Lower lobe of right lung (tissue), 2 donors: ENCODE data around the gene LRCH1. TPM values are rescaled to one million over a fixed set of nuclear protein-coding genes. Genes with fewer than 3 reads are reported as not detected.

Experiments
- ATAC-seq, 2 donors: fragments of 200-7000 bp; cut with Tn5 transposase; one replicate each; pipeline ENCODE4 v1.9.1; 2020 to 2022; ENCODE audit warnings: mild to moderate bottlenecking in 2 of 2, moderate library complexity in 2 of 2
- DNase-seq: peaks from one replicate; pipeline ENCODE4 v3.0.0-alpha.2; 2020
- H3K27ac ChIP-seq: fragments of 200-600 bp; one replicate; pipeline ENCODE4 v1.8.0; 2022
- H3K27me3 ChIP-seq: fragments of 200-600 bp; one replicate; pipeline ENCODE4 v1.8.0; 2022; ENCODE audit warnings: low read depth
- H3K36me3 ChIP-seq: fragments of 200-600 bp; one replicate; pipeline ENCODE4 v1.8.0; 2022; ENCODE audit warnings: mild to moderate bottlenecking
- H3K4me1 ChIP-seq: fragments of 200-600 bp; one replicate; pipeline ENCODE4 v1.8.0; 2022
- H3K4me3 ChIP-seq: fragments of 200-600 bp; one replicate; pipeline ENCODE4 v1.8.0; 2022; ENCODE audit warnings: mild to moderate bottlenecking
- H3K9me3 ChIP-seq: fragments of 200-600 bp; one replicate; pipeline ENCODE4 v1.8.0; 2022
- intact Hi-C: fragments of 100-400 bp; cut with DNase I; formaldehyde crosslinking; loops from one replicate; pipeline ENCODE4 v1.11.0; 2022
- total RNA-seq: library from RNA; stranded (reverse); fragmentation: NEBNext Ultra II Directional; extraction: Animal tissue kit (Norgen Biotek cat#: 25700); gene quantifications from one replicate; pipeline ENCODE4 v1.2.1, GENCODE V29; 2021
- TF ChIP-seq, protein P1 (sequence below): fragments of 200-600 bp; IDR thresholded peaks from one replicate; pipeline ENCODE4 v1.8.0; 2022; ENCODE audit warnings: antibody characterized with exemption, mild to moderate bottlenecking
- donor health status: DM: no; HTN: yes; CAD: no; lungs with severe emphysema.

LRCH1 gene
- total RNA-seq, 1 donor from 2014 or later, result 25.9 TPM

DNA sequence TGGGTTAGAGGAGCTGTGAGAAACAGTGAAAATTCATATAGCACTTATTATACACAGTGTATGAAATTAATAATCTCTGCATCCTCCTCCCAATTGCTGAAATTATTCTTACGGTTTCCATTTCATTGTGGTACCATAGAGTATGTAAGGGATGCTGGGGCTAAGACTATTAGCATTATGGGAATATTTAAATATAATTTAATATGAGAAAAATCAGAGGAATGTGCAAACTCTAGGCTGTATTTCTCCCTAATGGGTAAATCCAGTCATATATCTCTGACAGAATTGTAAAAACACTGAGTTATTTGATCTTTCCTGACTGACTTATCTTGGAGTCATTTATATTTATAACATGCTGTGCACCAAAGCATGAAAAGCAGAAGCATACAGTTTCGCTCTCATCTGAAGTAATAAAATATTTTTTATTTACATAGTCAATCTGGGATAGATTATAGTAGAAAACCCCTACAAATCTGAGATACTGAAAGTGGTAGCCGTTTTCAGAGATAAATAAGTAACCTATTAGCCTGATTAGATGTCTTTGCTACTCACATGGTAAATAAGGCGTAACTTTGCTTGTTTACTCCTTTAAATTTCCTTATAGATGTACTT is 34.9 kb downstream of the LRCH1 start:
- Histone ChIP-seq H3K36me3 (no peaks in the 10 kb centered on the region), H3K27me3 (no peaks in the 10 kb centered on the region), H3K4me3 (no peak overlapping the region), H3K9me3 (no peaks in the 10 kb centered on the region), H3K27ac (no peak overlapping the region), H3K4me1 (peaks cover 49% of the 10 kb centered on the region)
- DNase-seq (no peak), ATAC-seq (no peak)
- intact Hi-C loops, result no loop called here
- TF ChIP-seq, protein P1, sequence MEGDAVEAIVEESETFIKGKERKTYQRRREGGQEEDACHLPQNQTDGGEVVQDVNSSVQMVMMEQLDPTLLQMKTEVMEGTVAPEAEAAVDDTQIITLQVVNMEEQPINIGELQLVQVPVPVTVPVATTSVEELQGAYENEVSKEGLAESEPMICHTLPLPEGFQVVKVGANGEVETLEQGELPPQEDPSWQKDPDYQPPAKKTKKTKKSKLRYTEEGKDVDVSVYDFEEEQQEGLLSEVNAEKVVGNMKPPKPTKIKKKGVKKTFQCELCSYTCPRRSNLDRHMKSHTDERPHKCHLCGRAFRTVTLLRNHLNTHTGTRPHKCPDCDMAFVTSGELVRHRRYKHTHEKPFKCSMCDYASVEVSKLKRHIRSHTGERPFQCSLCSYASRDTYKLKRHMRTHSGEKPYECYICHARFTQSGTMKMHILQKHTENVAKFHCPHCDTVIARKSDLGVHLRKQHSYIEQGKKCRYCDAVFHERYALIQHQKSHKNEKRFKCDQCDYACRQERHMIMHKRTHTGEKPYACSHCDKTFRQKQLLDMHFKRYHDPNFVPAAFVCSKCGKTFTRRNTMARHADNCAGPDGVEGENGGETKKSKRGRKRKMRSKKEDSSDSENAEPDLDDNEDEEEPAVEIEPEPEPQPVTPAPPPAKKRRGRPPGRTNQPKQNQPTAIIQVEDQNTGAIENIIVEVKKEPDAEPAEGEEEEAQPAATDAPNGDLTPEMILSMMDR, result no peak

- H3K9me3 ChIP-seq, result no peaks in the 10 kb centered on the region
- peaks cover 61% of the 10 kb centered on the region for H3K4me1 ChIP-seq
- no peaks in the 10 kb centered on the region for H3K36me3 ChIP-seq
- ATAC-seq (peak in 1 of 2 donors; percentile 49), DNase-seq (no peak)
- H3K4me3 ChIP-seq, result no peak overlapping the region
- no peaks in the 10 kb centered on the region for H3K27me3 ChIP-seq
- intact Hi-C loops, result no loop called here
- no peak overlapping the region for H3K27ac ChIP-seq
- TF ChIP-seq, protein P1, result no peak
Measured at GRCh38 chr13:46592385-46592784, 39.4 kb downstream of the LRCH1 start.

DNA sequence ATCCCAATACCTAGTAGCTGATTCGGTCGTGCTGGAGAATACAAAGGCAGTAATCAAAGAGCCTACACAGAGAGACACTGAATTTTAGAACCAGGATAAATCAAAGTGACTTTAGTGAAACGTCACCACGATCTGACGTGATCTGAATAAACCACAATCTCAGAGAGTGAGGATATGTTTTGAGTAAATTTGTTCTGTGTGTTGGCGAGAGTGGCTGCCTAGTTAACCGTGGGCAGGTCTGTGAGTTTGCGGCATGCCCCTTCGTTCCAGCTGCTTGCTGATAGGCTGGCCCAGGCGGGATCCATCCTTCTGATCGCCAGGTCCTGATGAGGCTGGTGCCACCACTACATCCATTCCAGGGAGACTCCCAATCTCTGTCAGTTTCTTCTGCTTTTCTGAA is 40.4 kb downstream of the LRCH1 start:
- no peaks in the 10 kb centered on the region for H3K36me3 ChIP-seq
- H3K27ac ChIP-seq, result no peak overlapping the region
- DNase-seq (no peak), ATAC-seq (no peak)
- no peaks in the 10 kb centered on the region for H3K27me3 ChIP-seq
- H3K9me3 ChIP-seq, result no peaks in the 10 kb centered on the region
- H3K4me3 ChIP-seq, result no peak overlapping the region
- TF ChIP-seq, protein P1, result no peak
- H3K4me1 ChIP-seq, result peaks cover 63% of the 10 kb centered on the region
- intact Hi-C loops, result no loop called here

DNA sequence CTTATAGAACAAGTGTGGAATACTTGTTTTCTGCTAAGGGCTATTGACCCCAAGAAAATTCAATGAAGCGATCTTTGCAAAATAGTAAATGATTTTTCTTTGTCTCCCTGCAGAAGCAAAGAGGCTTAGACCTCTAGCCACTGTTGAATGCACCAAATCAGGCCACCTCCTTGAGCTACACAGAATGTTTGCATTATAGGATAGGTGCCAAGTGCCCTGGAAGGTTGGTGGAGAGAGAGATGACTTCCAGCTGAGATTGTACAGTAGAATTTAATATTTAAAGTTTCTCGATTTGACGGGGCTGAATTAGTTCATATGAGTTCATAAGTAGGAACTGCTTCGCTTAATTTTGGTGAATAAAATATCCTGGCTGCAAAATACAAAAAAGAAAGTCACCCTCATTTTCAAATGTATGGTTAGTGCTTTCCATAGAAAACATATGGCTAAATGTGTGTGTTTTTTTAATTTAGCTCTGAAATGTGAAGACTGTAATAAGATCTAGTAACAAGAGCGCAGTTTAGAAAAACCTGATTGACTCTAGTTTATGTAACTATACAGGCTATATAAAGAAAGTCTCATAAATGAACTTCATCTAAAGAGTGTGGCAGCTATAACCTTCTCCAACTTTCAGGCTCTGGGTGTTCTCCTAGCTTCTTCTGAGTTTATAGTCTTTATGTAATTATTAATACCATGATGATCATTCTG is 41.6 kb downstream of the LRCH1 start:
- H3K36me3 ChIP-seq, result no peaks in the 10 kb centered on the region
- no peak for DNase-seq
- peaks cover 74% of the 10 kb centered on the region for H3K4me1 ChIP-seq
- H3K4me3 ChIP-seq, result no peak overlapping the region
- ATAC-seq, result no peak
- H3K9me3 ChIP-seq, result no peaks in the 10 kb centered on the region
- no peaks in the 10 kb centered on the region for H3K27me3 ChIP-seq
- TF ChIP-seq, protein P1, result no peak
- no peak overlapping the region for H3K27ac ChIP-seq
- intact Hi-C loops, result no loop called here

- TF ChIP-seq, protein P1, result no peak
- H3K4me1 ChIP-seq, result peaks cover 81% of the 10 kb centered on the region
- H3K36me3 ChIP-seq, result no peaks in the 10 kb centered on the region
- ATAC-seq (peak; percentile 52 to 65), DNase-seq (no peak)
- peak overlapping the region; percentile 38 for H3K27ac ChIP-seq
- no peaks in the 10 kb centered on the region for H3K9me3 ChIP-seq
- H3K4me3 ChIP-seq, result no peak overlapping the region
- no peaks in the 10 kb centered on the region for H3K27me3 ChIP-seq
- intact Hi-C loops, result no loop called here
Measured at GRCh38 chr13:46595136-46595884, 42.3 kb downstream of the LRCH1 start.
